Fibroblast of lung (primary cell): ENCODE measurements around the gene CSNK2A1. TPM values are rescaled to one million over a fixed set of nuclear protein-coding genes. Genes with fewer than 3 reads are reported as not detected.
A peak's percentile ranks its signal among the peaks of the same experiment; 100 is the strongest.

ENCODE experiments used
- DNase-seq, 2 donors: peaks; one replicate each; pipeline versions ENCODE4 v3.0.0 to v3.0.0-alpha.2; 2010; ENCODE audit warnings: low read depth in 2 of 2
- H2AFZ ChIP-seq: 2 replicates; pipeline ENCODE4 v1.5.1; 2012; ENCODE audit warnings: low read length, control low read depth, inconsistent platforms
- H3K27ac ChIP-seq: 2 replicates; pipeline ENCODE4 v1.5.1; 2011; ENCODE audit warnings: low read length, control low read depth; ENCODE audit not compliant: insufficient read depth
- H3K27me3 ChIP-seq: 2 replicates; pipeline ENCODE4 v1.5.1; 2011; ENCODE audit warnings: mild to moderate bottlenecking, low read length; ENCODE audit not compliant: control insufficient read depth, insufficient read depth
- H3K36me3 ChIP-seq: 2 replicates; pipeline ENCODE4 v1.5.1; 2011; ENCODE audit warnings: low read length; ENCODE audit not compliant: control insufficient read depth, insufficient read depth
- H3K4me1 ChIP-seq: 2 replicates; pipeline ENCODE4 v1.5.1; 2011; ENCODE audit warnings: low read length; ENCODE audit not compliant: control insufficient read depth, insufficient read depth; ENCODE audit errors: extremely low read depth
- H3K4me2 ChIP-seq: 2 replicates; pipeline ENCODE4 v1.5.1; 2011; ENCODE audit warnings: low read length, control low read depth; ENCODE audit not compliant: insufficient read depth; ENCODE audit errors: extremely low read depth
- H3K4me3 ChIP-seq, 4 experiments: fragments of 200-600 bp in 1 of 4; sonication (generic) in 1 of 4; replicated peaks in 1 of 4; 2 replicates each; pipeline ENCODE4 v1.5.1; 2011 to 2016; ENCODE audit warnings: low read length in 4 of 4, low read depth in 3 of 4, mild to moderate bottlenecking in 3 of 4, control low read depth in 2 of 4, inconsistent platforms in 1 of 4, mixed read lengths in 1 of 4; ENCODE audit not compliant: insufficient read depth in 1 of 4; ENCODE audit errors: control extremely low read depth in 1 of 4
- H3K79me2 ChIP-seq: 2 replicates; pipeline ENCODE4 v1.5.1; 2012; ENCODE audit warnings: mild to moderate bottlenecking, low read length, inconsistent platforms; ENCODE audit not compliant: control insufficient read depth, insufficient read depth
- H3K9ac ChIP-seq: 2 replicates; pipeline ENCODE4 v1.5.1; 2011; ENCODE audit warnings: mild to moderate bottlenecking, low read length, control low read depth; ENCODE audit not compliant: insufficient read depth
- H3K9me3 ChIP-seq: 2 replicates; pipeline ENCODE4 v1.5.1; 2012; ENCODE audit warnings: low read depth, low read length; ENCODE audit not compliant: control insufficient read depth, insufficient read depth
- H4K20me1 ChIP-seq: 2 replicates; pipeline ENCODE4 v1.5.1; 2011; ENCODE audit warnings: low read length; ENCODE audit not compliant: control insufficient read depth, insufficient read depth; ENCODE audit errors: extremely low read depth
- CTCF ChIP-seq, 2 donors: IDR thresholded peaks in 1 of 2; conservative IDR thresholded peaks in 1 of 2; 1 replicate in 1 of 2; 2 replicates in 1 of 2; pipeline ENCODE4 v1.5.1; 2011 to 2012; ENCODE audit warnings: low read length in 2 of 2, control low read depth in 1 of 2, inconsistent platforms in 1 of 2, low read depth in 1 of 2, mild to moderate bottlenecking in 1 of 2
- EZH2 ChIP-seq: IDR thresholded peaks from 2 replicates; pipeline ENCODE4 v1.5.1; 2012; ENCODE audit warnings: low read length, control low read depth, mild to moderate bottlenecking; ENCODE audit errors: missing control alignments
- polyA plus RNA-seq, 2 donors: library from polyadenylated mRNA; depleted of rRNA in 1 of 2; stranded (reverse) in 1 of 2; unstranded in 1 of 2; fragments of >200 nt; gene quantifications; 2 replicates each; pipeline ENCODE4 v1.2.1, GENCODE V29; 2011 to 2012; ENCODE audit warnings: missing spikeins in 1 of 2
- total RNA-seq: library from RNA; depleted of rRNA; stranded (reverse); fragments of >200 nt; gene quantifications from 2 replicates; pipeline ENCODE4 v1.2.1, GENCODE V29; 2014

CSNK2A1 gene
- total and polyA plus RNA-seq, 2 donors (not counting 1 experiment from before 2014, with no cell fraction given), result 120 to 124 TPM

GRCh38 chr20:492159-492558 is 51.4 kb downstream of the CSNK2A1 start:
- peak in 1 of 2 donors; percentile 17 for DNase-seq
- Histone ChIP-seq H3K79me2 (no peaks in the 10 kb centered on the region), H3K36me3 (peaks cover 14% of the 10 kb centered on the region), H3K4me2 (no peak overlapping the region), H3K27me3 (no peaks in the 10 kb centered on the region), H3K4me3 (no peak overlapping the region), H3K4me1 (no peaks in the 10 kb centered on the region), H3K9ac (no peak overlapping the region), H3K9me3 (no peaks in the 10 kb centered on the region), H3K27ac (no peak overlapping the region), H4K20me1 (no peaks in the 10 kb centered on the region), H2AFZ (no peak overlapping the region)
- TF ChIP-seq EZH2 (no peak), CTCF (conservative IDR thresholded peaks at IDR 0.05 in 1 of 2, IDR thresholded peaks at IDR 0.05 in 1 of 2; ENCODE audit: low read depth in 1 of 2, low read length in 2 of 2) (no peak)

- H3K9ac ChIP-seq, result no peak overlapping the region
- no peaks in the 10 kb centered on the region for H3K79me2 ChIP-seq
- no peak overlapping the region for H3K4me3 ChIP-seq
- H3K27ac ChIP-seq, result no peak overlapping the region
- H3K9me3 ChIP-seq, result no peaks in the 10 kb centered on the region
- DNase-seq, result no peak
- no peak overlapping the region for H3K4me2 ChIP-seq
- peaks cover 10% of the 10 kb centered on the region for H3K36me3 ChIP-seq
- no peaks in the 10 kb centered on the region for H3K4me1 ChIP-seq
- H3K27me3 ChIP-seq, result no peaks in the 10 kb centered on the region
- TF ChIP-seq EZH2, result no peak
- TF ChIP-seq CTCF (conservative IDR thresholded peaks at IDR 0.05 in 1 of 2, IDR thresholded peaks at IDR 0.05 in 1 of 2; ENCODE audit: low read depth in 1 of 2, low read length in 2 of 2), result no peak
- no peaks in the 10 kb centered on the region for H4K20me1 ChIP-seq
- H2AFZ ChIP-seq, result no peak overlapping the region
Observed at GRCh38 chr20:487655-488054, 55.9 kb downstream of the CSNK2A1 start.

- no peak overlapping the region for H2AFZ ChIP-seq
- peaks cover 13% of the 10 kb centered on the region for H3K36me3 ChIP-seq
- H3K4me3 ChIP-seq, result no peak overlapping the region
- H3K27ac ChIP-seq, result no peak overlapping the region
- H3K4me1 ChIP-seq, result no peaks in the 10 kb centered on the region
- no peaks in the 10 kb centered on the region for H3K9me3 ChIP-seq
- no peak overlapping the region for H3K9ac ChIP-seq
- H4K20me1 ChIP-seq, result no peaks in the 10 kb centered on the region
- no peaks in the 10 kb centered on the region for H3K79me2 ChIP-seq
- DNase-seq, result no peak
- H3K4me2 ChIP-seq, result no peak overlapping the region
- no peaks in the 10 kb centered on the region for H3K27me3 ChIP-seq
- TF ChIP-seq CTCF (conservative IDR thresholded peaks at IDR 0.05 in 1 of 2, IDR thresholded peaks at IDR 0.05 in 1 of 2; ENCODE audit: low read depth in 1 of 2, low read length in 2 of 2) (no peak), EZH2 (no peak)
Observed at GRCh38 chr20:483815-484644, 59.6 kb downstream of the CSNK2A1 start.
